K562 (cell line): ENCODE data around the gene LRRC7.

Experiments
- E2F6 ChIP-seq, 2 experiments: IDR thresholded peaks; 2 replicates each; pipeline ENCODE4 v1.6.1; 2011; ENCODE audit warnings: borderline replicate concordance in 1 of 2, control low read depth in 1 of 2, low read depth in 1 of 2, low read length in 1 of 2, mild to moderate bottlenecking in 1 of 2, mixed read lengths in 1 of 2, moderate library complexity in 1 of 2; ENCODE audit not compliant: insufficient read depth in 1 of 2, insufficient read length in 1 of 2, poor library complexity in 1 of 2, severe bottlenecking in 1 of 2; ENCODE audit errors: extremely low read depth in 1 of 2
- EZH2 ChIP-seq: IDR thresholded peaks from 2 replicates; pipeline ENCODE4 v1.6.1; 2012; ENCODE audit warnings: low read depth, mild to moderate bottlenecking, inconsistent platforms, low read length, borderline replicate concordance
- GTF2F1 ChIP-seq: IDR thresholded peaks from 2 replicates; pipeline ENCODE4 v1.6.1; 2011; ENCODE audit warnings: low read depth, low read length, improper control_type of control experiment
- MAZ ChIP-seq, 2 experiments: fragments of 450-650 bp in 1 of 2; sonication (generic) in 1 of 2; formaldehyde crosslinking; IDR thresholded peaks in 1 of 2; conservative IDR thresholded peaks in 1 of 2; 2 replicates each; pipeline versions ENCODE4 v1.4.0 to v1.5.0; 2020; ENCODE audit warnings: mild to moderate bottlenecking in 1 of 2, missing genetic modification reagents in 1 of 2
- NCOA4 ChIP-seq: fragments of 450-650 bp; IDR thresholded peaks from 2 replicates; pipeline ENCODE4 v1.6.1; 2018; ENCODE audit warnings: mild to moderate bottlenecking; ENCODE audit not compliant: partially characterized antibody
- NFXL1 ChIP-seq: fragments of 450-650 bp; formaldehyde crosslinking; IDR thresholded peaks from 2 replicates; pipeline ENCODE4 v1.4.0; 2021; ENCODE audit warnings: mild to moderate bottlenecking
- PATZ1 ChIP-seq: fragments of 250-450 bp; sonication (Bioruptor Pico); IDR thresholded peaks from 2 replicates; pipeline ENCODE4 v1.5.0; 2020; ENCODE audit warnings: mild to moderate bottlenecking, borderline replicate concordance
- POLR2AphosphoS5 ChIP-seq: IDR thresholded peaks from 2 replicates; pipeline ENCODE4 v1.6.1; 2011; ENCODE audit warnings: mild to moderate bottlenecking, low read depth, low read length, moderate library complexity; ENCODE audit not compliant: control insufficient read depth, insufficient read depth
- SP2 ChIP-seq: IDR thresholded peaks from 2 replicates; pipeline ENCODE4 v1.6.1; 2011; ENCODE audit warnings: mild to moderate bottlenecking, low read depth, low read length, moderate library complexity; ENCODE audit not compliant: poor library complexity, severe bottlenecking; ENCODE audit errors: extremely low read depth
- ZSCAN32 ChIP-seq: fragments of 450-650 bp; formaldehyde crosslinking; IDR thresholded peaks from 2 replicates; pipeline ENCODE4 v1.4.0; 2020; ENCODE audit warnings: mild to moderate bottlenecking, moderate library complexity

GRCh38 chr1:69520326-69520725, 47.4 kb upstream of the LRRC7 start:
- TF ChIP-seq NFXL1 (CRISPR knock-in tag) (no peak), GTF2F1 (no peak), E2F6 (IDR thresholded peaks at IDR 0.05; ENCODE audit: borderline replicate concordance in 1 of 2, extremely low read depth in 1 of 2, insufficient read depth in 1 of 2, insufficient read length in 1 of 2, low read depth in 1 of 2, low read length in 1 of 2, poor library complexity in 1 of 2, severe bottlenecking in 1 of 2) (no peak), EZH2 (no peak), ZSCAN32 (CRISPR knock-in tag) (no peak), POLR2AphosphoS5 (no peak), SP2 (no peak), MAZ (CRISPR knock-in tag; conservative IDR thresholded peaks at IDR 0.05 in 1 of 2, IDR thresholded peaks at IDR 0.05 in 1 of 2) (no peak), PATZ1 (CRISPR knock-in tag) (no peak), NCOA4 (no peak)
